Endothelial cell of umbilical vein (primary cell): ENCODE results near the gene GPD1. TPM values are rescaled to one million over a fixed set of nuclear protein-coding genes. Genes with fewer than 3 reads are reported as not detected.

ENCODE experiments used
- BruUV-seq: library from RNA; stranded (reverse); fragments of 400-500 nt; replicated peaks from 2 replicates; lab custom pipeline; 2021; lab: Mats Ljungman, UMichigan
- CTCF ChIA-PET: fragments of 300-600, 350-600 bp; sonication (Branson Sonifier 250); formaldehyde crosslinking; loops from one replicate; lab custom pipeline; 2021; ENCODE audit warnings: antibody characterized with exemption, inconsistent platforms; lab: Charles Lee
- POLR2A ChIA-PET: fragments of 300-600, 350-600 bp; sonication (Branson Sonifier 250); formaldehyde crosslinking; loops from one replicate; lab custom pipeline; 2021; ENCODE audit warnings: antibody characterized with exemption, inconsistent platforms; lab: Charles Lee
- DNase-seq: peaks from one replicate; pipeline ENCODE4 v3.0.0-alpha.2; 2011; ENCODE audit warnings: low read depth, low spot score
- FAIRE-seq: peaks from 2 replicates; lab custom pipeline; 2011; peaks lifted over from hg19 to GRCh38; lab: Jason Lieb, UNC
- H2AFZ ChIP-seq: 2 replicates; pipeline ENCODE4 v1.6.0; 2012; ENCODE audit warnings: low read depth, low read length, control low read depth, inconsistent platforms
- H3K27ac ChIP-seq: 2 replicates; pipeline ENCODE4 v1.5.1; 2011; ENCODE audit warnings: low read depth, mild to moderate bottlenecking, control low read depth, low read length, moderate library complexity; ENCODE audit not compliant: insufficient read depth
- H3K27me3 ChIP-seq, 2 experiments: 2 replicates each; pipeline versions ENCODE4 v1.6.0 to v1.6.1; 2011; ENCODE audit warnings: low read length in 2 of 2, mixed read lengths in 1 of 2; ENCODE audit not compliant: control insufficient read depth in 2 of 2, insufficient read depth in 2 of 2
- H3K36me3 ChIP-seq, 2 experiments: 2 replicates in 1 of 2; 3 replicates in 1 of 2; pipeline ENCODE4 v1.5.1; 2011; ENCODE audit warnings: low read length in 2 of 2, mild to moderate bottlenecking in 1 of 2, moderate library complexity in 1 of 2; ENCODE audit not compliant: control insufficient read depth in 2 of 2, insufficient read depth in 2 of 2; ENCODE audit errors: extremely low read depth in 1 of 2
- H3K4me1 ChIP-seq: 3 replicates; pipeline ENCODE4 v1.5.1; 2011; ENCODE audit warnings: mild to moderate bottlenecking, low read length; ENCODE audit not compliant: control insufficient read depth, insufficient read depth; ENCODE audit errors: extremely low read depth
- H3K4me2 ChIP-seq: 2 replicates; pipeline ENCODE4 v1.6.1; 2011; ENCODE audit warnings: low read length, control low read depth, mixed read lengths; ENCODE audit not compliant: insufficient read depth
- H3K4me3 ChIP-seq, 3 experiments: fragments of 200-600 bp in 1 of 3; sonication (generic), shearing (Covaris generic) in 1 of 3; replicated peaks in 1 of 3; 2 replicates each; pipeline ENCODE4 v1.5.1; 2011 to 2016; ENCODE audit warnings: control low read depth in 3 of 3, low read length in 3 of 3, mild to moderate bottlenecking in 2 of 3, inconsistent platforms in 1 of 3, low read depth in 1 of 3, moderate library complexity in 1 of 3; ENCODE audit not compliant: insufficient read depth in 1 of 3
- H3K79me2 ChIP-seq: 2 replicates; pipeline ENCODE4 v1.6.0; 2012; ENCODE audit warnings: low read length, inconsistent platforms; ENCODE audit not compliant: control insufficient read depth, insufficient read depth
- H3K9ac ChIP-seq: replicated peaks from 2 replicates; pipeline ENCODE3; 2011; ENCODE audit warnings: low read length, control low read depth; ENCODE audit not compliant: insufficient read depth; ENCODE audit errors: extremely low read depth
- H3K9me1 ChIP-seq: replicated peaks from 3 replicates; pipeline ENCODE4 v1.6.0; 2011; ENCODE audit warnings: mild to moderate bottlenecking, low read length; ENCODE audit not compliant: control insufficient read depth, insufficient read depth; ENCODE audit errors: extremely low read depth
- H3K9me3 ChIP-seq: replicated peaks from 2 replicates; pipeline ENCODE4 v1.5.1; 2012; ENCODE audit warnings: low read length, inconsistent platforms; ENCODE audit not compliant: control insufficient read depth, insufficient read depth
- H4K20me1 ChIP-seq: replicated peaks from 2 replicates; pipeline ENCODE3; 2011; ENCODE audit warnings: mild to moderate bottlenecking, low read length; ENCODE audit not compliant: control insufficient read depth, insufficient read depth; ENCODE audit errors: extremely low read depth
- CTCF ChIP-seq, 2 donors: IDR thresholded peaks; 1 replicate in 1 of 2; 2 replicates in 1 of 2; pipeline ENCODE4 v1.5.1; 2011; ENCODE audit warnings: low read length in 2 of 2, mild to moderate bottlenecking in 2 of 2, moderate library complexity in 2 of 2, control low read depth in 1 of 2, inconsistent platforms in 1 of 2, low read depth in 1 of 2; ENCODE audit not compliant: insufficient read depth in 1 of 2; ENCODE audit errors: extremely low read depth in 1 of 2
- EZH2 ChIP-seq: IDR thresholded peaks from 2 replicates; pipeline ENCODE4 v1.6.1; 2012; ENCODE audit warnings: borderline replicate concordance, low read depth, mild to moderate bottlenecking, moderate library complexity, low read length, inconsistent platforms; ENCODE audit not compliant: severe bottlenecking
- FOS ChIP-seq: IDR thresholded peaks from 2 replicates; pipeline ENCODE4 v1.6.1; 2011; ENCODE audit warnings: mild to moderate bottlenecking, low read length, moderate library complexity, borderline replicate concordance; ENCODE audit not compliant: insufficient read depth
- GATA2 ChIP-seq: IDR thresholded peaks from 2 replicates; pipeline ENCODE4 v1.7.0; 2011; ENCODE audit warnings: low read depth, mild to moderate bottlenecking, moderate library complexity, mixed read lengths, low read length; ENCODE audit not compliant: insufficient read length, insufficient read depth
- MYC ChIP-seq: IDR thresholded peaks from one replicate; pipeline ENCODE4 v1.6.1; 2011; ENCODE audit warnings: mild to moderate bottlenecking, low read depth, low read length
- POLR2A ChIP-seq: IDR thresholded peaks from 2 replicates; pipeline ENCODE4 v1.6.1; 2012; ENCODE audit warnings: low read depth, mild to moderate bottlenecking, control low read depth, low read length
- dilution Hi-C: fragments of 300-500 bp; cut with MboI; formaldehyde crosslinking; loops from one replicate; pipeline ENCODE4 v1.15.0; 2019; ENCODE audit warnings: low sequenced_read_pairs; ENCODE audit not compliant: extremely low pct_ligation_motif_present
- intact Hi-C: fragments of 100-400 bp; cut with micrococcal nuclease; formaldehyde crosslinking; loops from one replicate; pipeline ENCODE4 v1.10.0; 2022
- polyA plus RNA-seq, 4 experiments: library from polyadenylated mRNA; depleted of rRNA in 3 of 4; stranded (reverse) in 3 of 4; unstranded in 1 of 4; fragments of >200 nt; gene quantifications; 2 replicates each; pipeline versions ENCODE4 v1.2.1 to v1.2.3, GENCODE V29; 2011 to 2012; ENCODE audit warnings: missing spikeins in 1 of 4
- total RNA-seq: library from RNA; stranded (reverse); gene quantifications from 2 replicates; pipeline ENCODE4 v1.2.3, GENCODE V29; 2021

GPD1 gene
- total and polyA plus RNA-seq, 2 donors (not counting 3 experiments of a cell fraction or from before 2014, with no cell fraction given), result 0.07 TPM; not detected in 1

GRCh38 chr12:50079771-50080170, 24.0 kb upstream of the GPD1 start:
- Histone ChIP-seq H3K36me3 (no peaks in the 10 kb centered on the region), H3K4me3 (no peak overlapping the region), H3K79me2 (peaks cover 2% of the 10 kb centered on the region), H2AFZ (no peak overlapping the region), H3K9ac (no peak overlapping the region), H3K9me3 (no peaks in the 10 kb centered on the region), H3K27ac (no peak overlapping the region), H3K9me1 (no peaks in the 10 kb centered on the region), H4K20me1 (no peaks in the 10 kb centered on the region), H3K4me1 (peaks cover 6% of the 10 kb centered on the region), H3K4me2 (no peak overlapping the region), H3K27me3 (no peaks in the 10 kb centered on the region)
- ChIA-PET CTCF (interaction anchor here (1.7 kb wide), 1 partner anchor 8 kb away, joined by 6 read pairs; no protein-coding TSS in a partner anchor), POLR2A (no interaction called here)
- dilution Hi-C loops (no loop called here), intact Hi-C loops (loop anchor here (5.0 kb wide), 1 partner anchor 558 kb away; no protein-coding TSS in a partner anchor)
- FAIRE-seq (no peak), DNase-seq (no peak)
- TF ChIP-seq CTCF (IDR thresholded peaks at IDR 0.05; ENCODE audit: extremely low read depth in 1 of 2, insufficient read depth in 1 of 2, low read depth in 1 of 2, low read length in 2 of 2) (no peak), GATA2 (no peak), FOS (no peak), POLR2A (no peak), EZH2 (no peak), MYC (no peak)
- no TSS peak for BruUV-seq
